Measurements from ENCODE around the gene CFAP119.

DNA sequence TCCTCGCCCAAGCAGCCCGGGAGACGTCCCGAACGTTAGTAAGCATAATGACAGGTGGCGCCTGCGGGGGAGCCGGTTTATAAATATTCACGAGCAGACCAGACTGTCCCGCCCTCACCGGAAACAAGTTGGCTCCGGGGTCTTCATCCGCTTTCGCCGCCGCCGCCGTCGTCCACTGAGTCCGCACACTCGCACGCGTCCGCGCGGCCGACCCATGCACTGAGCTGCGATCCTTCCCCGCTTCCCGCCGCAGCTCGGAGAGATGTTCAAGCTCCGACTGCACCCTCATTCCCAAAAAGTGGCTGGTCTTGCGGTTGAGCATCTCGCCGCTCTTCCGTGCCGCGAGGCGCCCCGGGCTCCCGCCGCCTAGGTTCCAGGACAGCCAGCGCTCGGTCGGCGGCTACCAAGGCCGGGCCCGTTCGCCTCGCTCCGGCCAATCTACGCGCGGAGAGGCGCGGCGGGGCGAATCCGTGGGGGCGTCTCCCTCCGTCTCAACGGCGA lies 385 bp downstream of the CFAP119 start:
- TF ChIP-seq, protein P1, sequence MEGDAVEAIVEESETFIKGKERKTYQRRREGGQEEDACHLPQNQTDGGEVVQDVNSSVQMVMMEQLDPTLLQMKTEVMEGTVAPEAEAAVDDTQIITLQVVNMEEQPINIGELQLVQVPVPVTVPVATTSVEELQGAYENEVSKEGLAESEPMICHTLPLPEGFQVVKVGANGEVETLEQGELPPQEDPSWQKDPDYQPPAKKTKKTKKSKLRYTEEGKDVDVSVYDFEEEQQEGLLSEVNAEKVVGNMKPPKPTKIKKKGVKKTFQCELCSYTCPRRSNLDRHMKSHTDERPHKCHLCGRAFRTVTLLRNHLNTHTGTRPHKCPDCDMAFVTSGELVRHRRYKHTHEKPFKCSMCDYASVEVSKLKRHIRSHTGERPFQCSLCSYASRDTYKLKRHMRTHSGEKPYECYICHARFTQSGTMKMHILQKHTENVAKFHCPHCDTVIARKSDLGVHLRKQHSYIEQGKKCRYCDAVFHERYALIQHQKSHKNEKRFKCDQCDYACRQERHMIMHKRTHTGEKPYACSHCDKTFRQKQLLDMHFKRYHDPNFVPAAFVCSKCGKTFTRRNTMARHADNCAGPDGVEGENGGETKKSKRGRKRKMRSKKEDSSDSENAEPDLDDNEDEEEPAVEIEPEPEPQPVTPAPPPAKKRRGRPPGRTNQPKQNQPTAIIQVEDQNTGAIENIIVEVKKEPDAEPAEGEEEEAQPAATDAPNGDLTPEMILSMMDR (conservative IDR thresholded peaks at IDR 0.05; ENCODE audit: low read depth, low read length): no peak
- TF ChIP-seq EZH2 (IDR thresholded peaks at IDR 0.05; ENCODE audit: low read length, unreplicated experiment): no peak
